K562 (cell line): ENCODE results near the gene PALM3. TPM values are rescaled to one million over a fixed set of nuclear protein-coding genes. Genes with fewer than 3 reads are reported as not detected.

ENCODE experiments used
- ATAC-seq: fragments of 200-7000 bp; cut with Tn5 transposase; 3 replicates; pipeline ENCODE4 v1.9.1; 2020; ENCODE audit warnings: moderate library complexity
- BruUV-seq: library from RNA; stranded (reverse); fragments of 400-500 nt; replicated peaks from 2 replicates; lab custom pipeline; 2021; lab: Mats Ljungman, UMichigan
- CTCF ChIA-PET: fragments of 300-600 bp; formaldehyde crosslinking; extraction: SDS; loops from one replicate; lab custom pipeline; 2021; ENCODE audit warnings: low intra/inter-chr PET ratio; lab: Yijun Ruan, JAX
- POLR2A ChIA-PET: fragments of 300-600, 350-650 bp; sonication (Branson Sonifier 250); formaldehyde crosslinking; extraction: SDS; loops from one replicate; lab custom pipeline; 2021; ENCODE audit warnings: antibody characterized with exemption, inconsistent platforms; lab: Yijun Ruan, JAX
- DNase-seq, 4 experiments: peaks; one replicate each; pipeline versions ENCODE4 v3.0.0 to v3.0.0-alpha.2; 2011 to 2018; ENCODE audit warnings: low spot score in 3 of 4, mixed read lengths in 3 of 4; ENCODE audit errors: extremely low read depth in 1 of 4
- FAIRE-seq: peaks from 2 replicates; lab custom pipeline; 2011; peaks lifted over from hg19 to GRCh38; lab: Jason Lieb, UNC
- H2AFZ ChIP-seq: 2 replicates; pipeline ENCODE4 v1.6.0; 2011; ENCODE audit warnings: low read depth, low read length, control low read depth, inconsistent platforms
- H3K27ac ChIP-seq: fragments of 200-600 bp; 3 replicates; pipeline ENCODE4 v1.8.0; 2011; ENCODE audit warnings: low read depth, mild to moderate bottlenecking, control low read depth, inconsistent platforms, low read length, moderate library complexity, mixed read lengths; ENCODE audit errors: extremely low read depth
- H3K27me3 ChIP-seq, 2 experiments: fragments of 300-600 bp in 1 of 2; 2 replicates in 1 of 2; 3 replicates in 1 of 2; pipeline versions ENCODE4 v1.6.0 to v1.8.0; 2011; ENCODE audit warnings: inconsistent platforms in 2 of 2, low read length in 2 of 2, mild to moderate bottlenecking in 1 of 2, mixed read lengths in 1 of 2, moderate library complexity in 1 of 2; ENCODE audit not compliant: control insufficient read depth in 2 of 2, insufficient read depth in 2 of 2
- H3K36me3 ChIP-seq: fragments of 300-600 bp; 3 replicates; pipeline ENCODE4 v1.8.0; 2011; ENCODE audit warnings: mild to moderate bottlenecking, low read length, inconsistent platforms; ENCODE audit not compliant: control insufficient read depth, insufficient read depth
- H3K4me1 ChIP-seq, 2 experiments: fragments of 200-600 bp in 1 of 2; replicated peaks in 1 of 2; 2 replicates in 1 of 2; 3 replicates in 1 of 2; pipeline versions ENCODE4 v1.5.1 to v1.8.0; 2011; ENCODE audit warnings: inconsistent platforms in 2 of 2, low read length in 2 of 2, mild to moderate bottlenecking in 1 of 2, mixed read lengths in 1 of 2, moderate library complexity in 1 of 2; ENCODE audit not compliant: control insufficient read depth in 2 of 2, insufficient read depth in 2 of 2
- H3K4me2 ChIP-seq: 2 replicates; pipeline ENCODE4 v1.6.1; 2011; ENCODE audit warnings: low read length, control low read depth, inconsistent platforms, mixed read lengths; ENCODE audit not compliant: insufficient read depth
- H3K4me3 ChIP-seq: fragments of 200-600 bp; sonication (generic), shearing (Covaris generic); 2 replicates; pipeline ENCODE4 v1.5.1; 2016; ENCODE audit warnings: control low read depth, inconsistent platforms
- H3K79me2 ChIP-seq: fragments of 200-600 bp; 3 replicates; pipeline ENCODE4 v1.8.0; 2011; ENCODE audit warnings: low read length, inconsistent platforms; ENCODE audit not compliant: control insufficient read depth, insufficient read depth
- H3K9ac ChIP-seq, 2 experiments: 2 replicates each; pipeline versions ENCODE4 v1.6.0 to v1.6.1; 2011; ENCODE audit warnings: low read depth in 2 of 2, low read length in 2 of 2, control low read depth in 1 of 2, inconsistent platforms in 1 of 2, mild to moderate bottlenecking in 1 of 2, mixed read lengths in 1 of 2; ENCODE audit not compliant: insufficient read depth in 1 of 2
- H3K9me1 ChIP-seq: one replicate; pipeline ENCODE4 v1.6.0; 2011; ENCODE audit warnings: inconsistent platforms, mild to moderate bottlenecking, low read length, moderate library complexity; ENCODE audit not compliant: control insufficient read depth, insufficient read depth
- H3K9me3 ChIP-seq: replicated peaks from 2 replicates; pipeline ENCODE4 v1.5.1; 2011; ENCODE audit warnings: low read depth, low read length, inconsistent platforms; ENCODE audit not compliant: control insufficient read depth, insufficient read depth
- H4K20me1 ChIP-seq: replicated peaks from 2 replicates; pipeline ENCODE4 v1.6.1; 2011; ENCODE audit warnings: low read length, inconsistent platforms, mixed read lengths; ENCODE audit not compliant: control insufficient read depth, insufficient read depth
- ATF1 ChIP-seq, 2 experiments: fragments of 450-650 bp in 1 of 2; IDR thresholded peaks; 2 replicates each; pipeline ENCODE4 v1.6.1; 2016; ENCODE audit warnings: missing compliant biosample characterization in 1 of 2, missing genetic modification characterization in 1 of 2
- CEBPB ChIP-seq: fragments of 450-650 bp; IDR thresholded peaks from 2 replicates; pipeline ENCODE4 v1.6.1; 2016; ENCODE audit warnings: missing genetic modification characterization, missing compliant biosample characterization
- CSDE1 ChIP-seq, 2 experiments: fragments of 450-650 bp; IDR thresholded peaks; 2 replicates each; pipeline ENCODE4 v1.6.1; 2016; ENCODE audit warnings: mild to moderate bottlenecking in 1 of 2
- HDAC1 ChIP-seq, 2 experiments: fragments of 450-650 bp; IDR thresholded peaks; 2 replicates each; pipeline ENCODE4 v1.6.1; 2016 to 2017; ENCODE audit warnings: inconsistent platforms in 1 of 2, mild to moderate bottlenecking in 1 of 2, moderate library complexity in 1 of 2
- KLF6 ChIP-seq: fragments of 250-450 bp; sonication (Bioruptor Pico); IDR thresholded peaks from 2 replicates; pipeline ENCODE4 v1.4.0; 2020; ENCODE audit warnings: mild to moderate bottlenecking, moderate library complexity, borderline replicate concordance
- LEF1 ChIP-seq: fragments of 450-650 bp; IDR thresholded peaks from 2 replicates; pipeline ENCODE4 v1.6.1; 2016; ENCODE audit warnings: mild to moderate bottlenecking
- NONO ChIP-seq, 2 experiments: fragments of 200-400 bp in 1 of 2; fragments of 450-650 bp in 1 of 2; formaldehyde crosslinking in 1 of 2; IDR thresholded peaks; 2 replicates each; pipeline ENCODE4 v1.6.1; 2017; ENCODE audit warnings: low read depth in 2 of 2, mild to moderate bottlenecking in 2 of 2, moderate library complexity in 2 of 2, low read length in 1 of 2
- PRMT5 ChIP-seq: sonication (generic); formaldehyde crosslinking; IDR thresholded peaks from 2 replicates; pipeline ENCODE4 v1.5.0; 2020; ENCODE audit warnings: missing genetic modification reagents
- RUNX1 ChIP-seq: sonication (generic); IDR thresholded peaks from 2 replicates; pipeline ENCODE4 v1.6.1; 2016; ENCODE audit warnings: antibody characterized with exemption, low read depth
- TCF7L2 ChIP-seq: fragments of 150-350 bp; IDR thresholded peaks from 2 replicates; pipeline ENCODE4 v1.6.1; 2016; ENCODE audit warnings: low read depth, mild to moderate bottlenecking, low read length, moderate library complexity
- ZNF695 ChIP-seq: fragments of 450-650 bp; formaldehyde crosslinking; IDR thresholded peaks from 2 replicates; pipeline ENCODE4 v1.4.0; 2020; ENCODE audit warnings: mild to moderate bottlenecking, moderate library complexity
- ZNF707 ChIP-seq: fragments of 250-450 bp; sonication (Bioruptor Pico); conservative IDR thresholded peaks from 2 replicates; pipeline ENCODE4 v1.8.0; 2022; ENCODE audit warnings: inconsistent platforms, mild to moderate bottlenecking, moderate library complexity
- WGBS: fragments of 100-300 bp; shearing (Covaris generic); methylation state at CpG from one replicate; pipeline ENCODE4 v1.1.6; 2016; ENCODE audit warnings: low coverage, mixed read lengths; ENCODE audit not compliant: insufficient coverage; ENCODE audit errors: missing lambda C conversion rate; 5-methylcytosine and 5-hydroxymethylcytosine counted together
- in situ Hi-C: fragments of 300-500 bp; cut with MboI; formaldehyde crosslinking; loops from 4 replicates; pipeline ENCODE4 v1.15.0; 2018; ENCODE audit warnings: inconsistent platforms, mixed read lengths
- intact Hi-C: fragments of 100-400 bp; cut with micrococcal nuclease; formaldehyde crosslinking; loops from 2 replicates; pipeline ENCODE4 v1.14.2; 2022
- polyA plus RNA-seq, 8 experiments: library from polyadenylated mRNA; depleted of rRNA in 4 of 8; stranded (reverse) in 5 of 8; unstranded in 3 of 8; fragments of >200 nt; fragmentation: Nextera tagmentation in 2 of 8; fragmentation: Illumina TruSeq in 1 of 8; extraction: Ambion mirVana in 2 of 8; extraction: Trizol in 1 of 8; gene quantifications; 2 replicates each; pipeline versions ENCODE4 v1.2.1 to v1.2.3, GENCODE V29; 2011 to 2014; ENCODE audit warnings: inconsistent platforms in 1 of 8, missing spikeins in 1 of 8
- total RNA-seq, 7 experiments: library from RNA; depleted of rRNA in 6 of 7; stranded (reverse); fragments of >200 nt in 6 of 7; fragmentation: Illumina TruSeq in 2 of 7; extraction: Trizol in 2 of 7; gene quantifications; 2 replicates each; pipeline versions ENCODE4 v1.2.1 to v1.2.3, GENCODE V29; 2011 to 2021; ENCODE audit warnings: low replicate concordance in 1 of 7
- TF ChIP-seq, protein P1 (sequence below): sonication (generic); formaldehyde crosslinking; IDR thresholded peaks from 2 replicates; pipeline ENCODE4 v1.8.0; 2022; ENCODE audit warnings: mild to moderate bottlenecking, missing genetic modification reagents
- TF ChIP-seq, protein P2 (sequence below): fragments of 250-450 bp; sonication (Bioruptor Pico); IDR thresholded peaks from 2 replicates; pipeline ENCODE4 v1.5.0; 2021
- TF ChIP-seq, protein P3 (sequence below): fragments of 250-450 bp; sonication (Bioruptor Pico); IDR thresholded peaks from 2 replicates; pipeline ENCODE4 v1.4.0; 2020; ENCODE audit warnings: mild to moderate bottlenecking, moderate library complexity

Gene PALM3
- total and polyA plus RNA-seq, 9 of the 15 experiments (the other 6 are each of a cell fraction or from before 2014, with no cell fraction given) = 0.07 to 9.3 (median 3.3) TPM

DNA sequence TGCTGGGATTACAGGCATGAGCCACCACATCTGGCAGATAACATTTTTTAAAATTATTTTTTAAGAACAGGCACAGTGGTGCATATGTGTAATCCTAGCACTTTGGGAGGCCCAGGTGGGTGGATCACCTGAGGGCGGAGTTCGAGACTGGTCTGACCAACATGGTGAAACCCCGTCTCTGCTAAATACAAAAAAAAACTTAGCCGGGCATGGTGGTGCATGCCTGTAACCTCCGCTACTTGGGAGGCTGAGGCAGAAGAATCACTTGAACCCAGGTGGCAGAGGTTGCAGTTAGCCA is 631 bp upstream of the PALM3 start:
- Histone ChIP-seq H3K27ac (no peak overlapping the region), H2AFZ (no peak overlapping the region), H3K9me1 (no peaks in the 10 kb centered on the region), H3K9ac (no peak overlapping the region), H3K4me2 (no peak overlapping the region), H3K27me3 (no peaks in the 10 kb centered on the region), H3K36me3 (no peaks in the 10 kb centered on the region), H3K4me3 (no peak overlapping the region), H3K9me3 (no peaks in the 10 kb centered on the region), H3K79me2 (no peaks in the 10 kb centered on the region), H4K20me1 (no peaks in the 10 kb centered on the region), H3K4me1 (peaks cover 36 to 38% of the 10 kb centered on the region in 2 experiments)
- FAIRE-seq (no peak), DNase-seq (no peak), ATAC-seq (no peak)
- in situ Hi-C loops (loop anchor here (25.0 kb wide), 1 partner anchor 475 kb away; no protein-coding TSS in a partner anchor), intact Hi-C loops (no loop called here)
- ChIA-PET POLR2A (interaction anchor here (1.2 kb wide), 1 partner anchor 156 kb away, joined by 5 read pairs; no protein-coding TSS in a partner anchor), CTCF (no interaction called here)
- WGBS = 79% methylated on average over 5 of the region's 5 CpGs
- no TSS peak for BruUV-seq
- TF ChIP-seq ZNF695 (CRISPR knock-in tag) = no peak
- no peak for TF ChIP-seq KLF6 (CRISPR knock-in tag)
- no peak for TF ChIP-seq ZNF707
- no peak for TF ChIP-seq RUNX1
- TF ChIP-seq LEF1 = no peak
- TF ChIP-seq, protein P1, sequence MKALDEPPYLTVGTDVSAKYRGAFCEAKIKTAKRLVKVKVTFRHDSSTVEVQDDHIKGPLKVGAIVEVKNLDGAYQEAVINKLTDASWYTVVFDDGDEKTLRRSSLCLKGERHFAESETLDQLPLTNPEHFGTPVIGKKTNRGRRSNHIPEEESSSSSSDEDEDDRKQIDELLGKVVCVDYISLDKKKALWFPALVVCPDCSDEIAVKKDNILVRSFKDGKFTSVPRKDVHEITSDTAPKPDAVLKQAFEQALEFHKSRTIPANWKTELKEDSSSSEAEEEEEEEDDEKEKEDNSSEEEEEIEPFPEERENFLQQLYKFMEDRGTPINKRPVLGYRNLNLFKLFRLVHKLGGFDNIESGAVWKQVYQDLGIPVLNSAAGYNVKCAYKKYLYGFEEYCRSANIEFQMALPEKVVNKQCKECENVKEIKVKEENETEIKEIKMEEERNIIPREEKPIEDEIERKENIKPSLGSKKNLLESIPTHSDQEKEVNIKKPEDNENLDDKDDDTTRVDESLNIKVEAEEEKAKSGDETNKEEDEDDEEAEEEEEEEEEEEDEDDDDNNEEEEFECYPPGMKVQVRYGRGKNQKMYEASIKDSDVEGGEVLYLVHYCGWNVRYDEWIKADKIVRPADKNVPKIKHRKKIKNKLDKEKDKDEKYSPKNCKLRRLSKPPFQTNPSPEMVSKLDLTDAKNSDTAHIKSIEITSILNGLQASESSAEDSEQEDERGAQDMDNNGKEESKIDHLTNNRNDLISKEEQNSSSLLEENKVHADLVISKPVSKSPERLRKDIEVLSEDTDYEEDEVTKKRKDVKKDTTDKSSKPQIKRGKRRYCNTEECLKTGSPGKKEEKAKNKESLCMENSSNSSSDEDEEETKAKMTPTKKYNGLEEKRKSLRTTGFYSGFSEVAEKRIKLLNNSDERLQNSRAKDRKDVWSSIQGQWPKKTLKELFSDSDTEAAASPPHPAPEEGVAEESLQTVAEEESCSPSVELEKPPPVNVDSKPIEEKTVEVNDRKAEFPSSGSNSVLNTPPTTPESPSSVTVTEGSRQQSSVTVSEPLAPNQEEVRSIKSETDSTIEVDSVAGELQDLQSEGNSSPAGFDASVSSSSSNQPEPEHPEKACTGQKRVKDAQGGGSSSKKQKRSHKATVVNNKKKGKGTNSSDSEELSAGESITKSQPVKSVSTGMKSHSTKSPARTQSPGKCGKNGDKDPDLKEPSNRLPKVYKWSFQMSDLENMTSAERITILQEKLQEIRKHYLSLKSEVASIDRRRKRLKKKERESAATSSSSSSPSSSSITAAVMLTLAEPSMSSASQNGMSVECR (CRISPR knock-in tag) = no peak
- TF ChIP-seq PRMT5 = no peak
- no peak for TF ChIP-seq CSDE1 (IDR thresholded peaks at IDR 0.05)
- TF ChIP-seq, protein P2, sequence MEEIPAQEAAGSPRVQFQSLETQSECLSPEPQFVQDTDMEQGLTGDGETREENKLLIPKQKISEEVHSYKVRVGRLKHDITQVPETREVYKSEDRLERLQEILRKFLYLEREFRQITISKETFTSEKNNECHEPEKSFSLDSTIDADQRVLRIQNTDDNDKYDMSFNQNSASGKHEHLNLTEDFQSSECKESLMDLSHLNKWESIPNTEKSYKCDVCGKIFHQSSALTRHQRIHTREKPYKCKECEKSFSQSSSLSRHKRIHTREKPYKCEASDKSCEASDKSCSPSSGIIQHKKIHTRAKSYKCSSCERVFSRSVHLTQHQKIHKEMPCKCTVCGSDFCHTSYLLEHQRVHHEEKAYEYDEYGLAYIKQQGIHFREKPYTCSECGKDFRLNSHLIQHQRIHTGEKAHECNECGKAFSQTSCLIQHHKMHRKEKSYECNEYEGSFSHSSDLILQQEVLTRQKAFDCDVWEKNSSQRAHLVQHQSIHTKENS = no peak
- TF ChIP-seq HDAC1 (IDR thresholded peaks at IDR 0.05) = no peak
- no peak for TF ChIP-seq NONO (IDR thresholded peaks at IDR 0.05; ENCODE audit: low read depth in 2 of 2, low read length in 1 of 2)
- no peak for TF ChIP-seq ATF1 (CRISPR knock-in tag; IDR thresholded peaks at IDR 0.05)
- TF ChIP-seq ATF1 (tag; IDR thresholded peaks at IDR 0.05) = no peak
- no peak for TF ChIP-seq TCF7L2
- no peak for TF ChIP-seq CEBPB (tag)
- TF ChIP-seq, protein P3, sequence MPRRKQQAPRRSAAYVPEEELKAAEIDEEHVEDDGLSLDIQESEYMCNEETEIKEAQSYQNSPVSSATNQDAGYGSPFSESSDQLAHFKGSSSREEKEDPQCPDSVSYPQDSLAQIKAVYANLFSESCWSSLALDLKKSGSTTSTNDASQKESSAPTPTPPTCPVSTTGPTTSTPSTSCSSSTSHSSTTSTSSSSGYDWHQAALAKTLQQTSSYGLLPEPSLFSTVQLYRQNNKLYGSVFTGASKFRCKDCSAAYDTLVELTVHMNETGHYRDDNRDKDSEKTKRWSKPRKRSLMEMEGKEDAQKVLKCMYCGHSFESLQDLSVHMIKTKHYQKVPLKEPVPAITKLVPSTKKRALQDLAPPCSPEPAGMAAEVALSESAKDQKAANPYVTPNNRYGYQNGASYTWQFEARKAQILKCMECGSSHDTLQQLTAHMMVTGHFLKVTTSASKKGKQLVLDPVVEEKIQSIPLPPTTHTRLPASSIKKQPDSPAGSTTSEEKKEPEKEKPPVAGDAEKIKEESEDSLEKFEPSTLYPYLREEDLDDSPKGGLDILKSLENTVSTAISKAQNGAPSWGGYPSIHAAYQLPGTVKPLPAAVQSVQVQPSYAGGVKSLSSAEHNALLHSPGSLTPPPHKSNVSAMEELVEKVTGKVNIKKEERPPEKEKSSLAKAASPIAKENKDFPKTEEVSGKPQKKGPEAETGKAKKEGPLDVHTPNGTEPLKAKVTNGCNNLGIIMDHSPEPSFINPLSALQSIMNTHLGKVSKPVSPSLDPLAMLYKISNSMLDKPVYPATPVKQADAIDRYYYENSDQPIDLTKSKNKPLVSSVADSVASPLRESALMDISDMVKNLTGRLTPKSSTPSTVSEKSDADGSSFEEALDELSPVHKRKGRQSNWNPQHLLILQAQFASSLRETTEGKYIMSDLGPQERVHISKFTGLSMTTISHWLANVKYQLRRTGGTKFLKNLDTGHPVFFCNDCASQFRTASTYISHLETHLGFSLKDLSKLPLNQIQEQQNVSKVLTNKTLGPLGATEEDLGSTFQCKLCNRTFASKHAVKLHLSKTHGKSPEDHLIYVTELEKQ (CRISPR knock-in tag) = no peak
